Erythroblast (primary cell): ENCODE data around the gene OR2H1.

ENCODE experiments used
- DNase-seq, 2 experiments: peaks; one replicate each; lab custom pipeline; 2025; lab: John Stamatoyannopoulos, UW
- GATA1 ChIP-seq: IDR thresholded peaks from 2 replicates; pipeline ENCODE4 v1.6.1; 2011; ENCODE audit warnings: low read depth, mild to moderate bottlenecking, control low read depth, low read length, moderate library complexity
- POLR2A ChIP-seq: IDR thresholded peaks from 2 replicates; pipeline ENCODE4 v1.6.1; 2011; ENCODE audit warnings: mild to moderate bottlenecking, low read length

Gene OR2H1

DNA sequence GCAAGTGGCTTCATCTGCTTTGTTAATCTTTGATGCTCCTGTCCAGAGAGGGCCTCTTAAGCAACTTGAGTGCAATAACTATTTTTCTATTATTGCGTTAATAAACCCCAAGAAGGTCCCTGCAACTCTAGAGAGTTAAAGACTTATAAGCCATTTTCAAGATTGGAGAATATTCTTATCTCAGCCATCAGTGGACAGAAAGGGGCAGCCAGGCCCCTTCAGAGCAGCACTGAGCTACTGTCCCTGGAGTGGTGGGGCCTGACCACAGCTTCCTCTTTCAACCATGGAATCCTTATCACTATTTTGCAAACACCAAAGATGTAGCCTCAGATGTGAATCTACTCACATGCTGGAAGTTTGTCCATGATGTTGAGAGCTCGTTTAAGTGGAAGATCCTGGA is 33.6 kb downstream of the OR2H1 start:
- TF ChIP-seq GATA1 (no peak), POLR2A (no peak)
- peak; percentile 8 to 49 for DNase-seq

- no peak for TF ChIP-seq GATA1
- TF ChIP-seq POLR2A, result no peak
- no peak for DNase-seq
These were observed 34.6 kb downstream of the OR2H1 start for GRCh38 chr6:29491574-29491973.

DNA sequence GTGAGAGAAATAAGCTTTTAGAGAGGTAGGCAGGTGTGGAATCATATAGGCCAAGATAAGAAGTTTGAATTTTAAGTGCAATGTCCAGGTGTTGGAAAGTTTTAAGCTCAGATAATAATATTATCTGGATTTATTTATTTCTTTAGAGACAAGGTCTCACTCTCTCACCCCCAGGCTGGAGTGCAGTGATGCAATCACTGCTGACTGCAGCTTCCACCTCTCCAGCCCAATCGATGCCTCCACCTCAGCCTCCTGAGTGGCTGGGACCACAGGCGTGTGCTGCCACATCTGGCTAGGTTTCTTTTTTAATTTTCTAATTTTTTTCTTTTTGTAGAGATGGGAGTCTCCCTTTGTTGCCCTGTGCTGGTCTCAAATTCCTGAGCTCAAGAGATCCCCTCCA is 36.3 kb downstream of the OR2H1 start:
- TF ChIP-seq POLR2A (no peak), GATA1 (no peak)
- no peak for DNase-seq

- no peak for TF ChIP-seq POLR2A
- DNase-seq, result no peak
These were observed 37.2 kb downstream of the OR2H1 start for GRCh38 chr6:29494131-29494530.

- no peak for DNase-seq
- TF ChIP-seq GATA1 (no peak), POLR2A (no peak)
These were observed 38.6 kb downstream of the OR2H1 start for GRCh38 chr6:29495571-29495970.

- TF ChIP-seq POLR2A (no peak), GATA1 (no peak)
- DNase-seq, result no peak
These were observed 40.0 kb downstream of the OR2H1 start for GRCh38 chr6:29496961-29497360.

DNA sequence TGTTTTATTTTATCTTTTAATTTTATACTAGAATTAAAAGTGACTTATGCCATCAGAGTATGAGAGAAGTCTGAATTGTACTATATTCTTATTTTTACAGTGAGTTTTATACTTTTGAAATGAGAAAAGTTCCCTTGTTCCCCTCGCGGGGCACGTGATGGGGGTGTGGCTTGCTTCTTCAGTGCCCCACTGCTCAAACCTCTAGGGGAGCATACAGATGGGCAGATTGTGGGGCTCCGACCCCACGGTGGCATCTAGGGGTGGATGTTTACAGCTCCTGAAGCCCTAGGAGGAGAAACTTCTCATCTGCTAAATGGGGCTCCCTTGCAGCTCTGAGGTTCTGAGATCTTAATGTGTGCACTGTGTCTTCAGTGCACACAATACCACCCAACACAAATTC is 42.7 kb downstream of the OR2H1 start:
- DNase-seq, result no peak
- TF ChIP-seq GATA1 (no peak), POLR2A (no peak)

GRCh38 chr6:29500594-29500993 is 43.6 kb downstream of the OR2H1 start:
- no peak for DNase-seq
- TF ChIP-seq POLR2A (no peak), GATA1 (no peak)

GRCh38 chr6:29501106-29501505 is 44.2 kb downstream of the OR2H1 start:
- no peak for TF ChIP-seq GATA1
- DNase-seq, result no peak

GRCh38 chr6:29502181-29502580 is 45.2 kb downstream of the OR2H1 start:
- DNase-seq, result no peak
- no peak for TF ChIP-seq GATA1
- TF ChIP-seq POLR2A, result no peak

DNA sequence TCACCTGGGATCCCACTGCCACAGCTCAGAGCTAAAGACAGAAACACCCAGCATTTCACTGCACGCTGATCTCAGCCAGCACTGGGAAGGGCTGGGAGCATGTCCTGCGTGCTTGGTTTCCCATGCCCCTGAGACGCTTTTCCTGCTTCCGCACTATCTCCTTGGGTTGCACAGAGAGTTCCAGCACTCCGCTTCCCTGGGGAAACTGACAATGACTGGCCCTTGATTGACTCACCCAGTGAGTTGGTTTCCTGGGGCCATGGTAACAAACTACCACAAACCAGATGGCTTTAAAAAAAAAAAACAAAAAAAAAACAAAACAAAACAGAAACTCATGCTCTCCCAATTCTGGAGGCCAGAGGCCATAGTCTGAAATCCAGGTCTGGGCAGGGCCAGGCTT is 45.6 kb downstream of the OR2H1 start:
- no peak for DNase-seq

DNA sequence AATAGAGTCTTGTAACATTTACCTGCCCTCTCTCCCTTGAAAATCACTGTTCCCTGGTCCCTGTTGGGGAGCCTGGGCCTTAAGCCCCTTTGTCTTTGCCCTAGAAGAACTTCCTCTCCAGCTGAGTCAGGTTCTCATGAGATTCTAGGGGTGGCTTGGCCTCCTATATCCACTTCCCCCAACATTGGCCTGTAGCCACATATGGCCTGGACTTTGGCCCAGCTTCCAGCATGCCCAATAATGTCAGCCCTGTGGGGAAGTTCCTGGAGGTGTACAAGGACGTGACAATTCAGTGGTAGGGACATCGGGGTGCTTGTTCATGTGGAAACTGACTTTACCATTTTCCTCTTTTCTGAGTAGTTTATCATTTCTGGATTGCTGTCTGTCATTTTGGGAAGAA is 48.0 kb downstream of the OR2H1 start:
- no peak for TF ChIP-seq POLR2A
- no peak for TF ChIP-seq GATA1

More for the DNA sequence above, 45.6 kb downstream of the OR2H1 start:
- no peak for TF ChIP-seq GATA1
- TF ChIP-seq POLR2A, result no peak

DNA sequence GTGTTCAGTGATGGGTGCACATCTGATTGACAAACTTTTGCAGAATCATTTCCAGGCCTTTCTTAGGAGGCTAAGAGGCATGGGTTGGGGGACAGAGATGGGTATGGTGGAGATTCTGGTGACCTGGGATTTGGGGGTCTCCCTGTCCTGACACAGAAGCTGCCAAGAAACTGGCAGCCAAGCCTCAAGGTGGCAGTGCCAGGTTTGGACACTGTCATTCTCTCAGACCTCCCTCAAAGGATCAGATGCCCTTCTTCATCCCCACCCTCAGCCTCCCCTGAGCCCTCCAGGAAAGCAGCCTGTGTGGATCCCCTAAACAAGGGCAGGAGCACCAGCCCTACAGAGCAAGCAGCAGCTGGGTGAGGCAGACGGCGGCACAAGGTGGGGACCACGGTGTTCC is 48.9 kb downstream of the OR2H1 start:
- TF ChIP-seq GATA1, result no peak
- no peak for TF ChIP-seq POLR2A
- no peak for DNase-seq

More for the DNA sequence above, 48.0 kb downstream of the OR2H1 start:
- DNase-seq, result no peak

DNA sequence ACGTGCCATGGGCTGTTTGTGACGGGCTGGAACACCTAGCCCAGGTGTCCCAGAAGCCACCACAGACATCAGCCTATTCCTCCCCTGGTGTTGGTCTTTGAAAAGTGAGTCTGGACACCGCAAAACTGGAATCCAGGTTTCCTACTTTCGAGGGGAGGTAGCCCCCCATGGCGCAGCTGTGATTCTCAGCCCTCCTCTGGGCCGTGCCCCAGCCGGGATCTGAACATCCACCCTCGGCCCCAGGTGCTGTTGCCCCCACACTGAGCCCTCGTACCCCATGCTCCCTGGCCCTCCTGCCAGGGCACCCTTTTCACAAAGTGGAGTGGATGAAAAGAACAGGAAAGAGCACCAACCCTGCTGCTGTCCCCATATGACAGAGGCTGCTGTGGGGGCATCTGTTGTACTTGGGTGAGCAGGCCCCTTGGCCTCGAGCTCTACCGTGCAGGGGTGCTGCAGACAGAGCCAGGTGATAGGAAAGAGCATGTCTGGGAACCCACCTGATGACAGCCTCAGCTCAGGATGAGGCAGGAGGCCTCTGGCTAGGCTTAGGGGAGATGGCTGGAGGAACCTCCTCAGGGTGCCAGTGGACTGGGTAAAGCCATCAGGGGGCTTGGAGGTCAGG is 49.6 kb downstream of the OR2H1 start:
- no peak for TF ChIP-seq GATA1
- no peak for TF ChIP-seq POLR2A
- no peak for DNase-seq

- TF ChIP-seq GATA1 (no peak), POLR2A (no peak)
These were observed 50.4 kb downstream of the OR2H1 start for GRCh38 chr6:29507319-29507718.

More at GRCh38 chr6:29507319-29507718, 50.4 kb downstream of the OR2H1 start:
- DNase-seq, result no peak
